Measurements from ENCODE around the gene AHR. TPM values are rescaled to one million over a fixed set of nuclear protein-coding genes. Genes with fewer than 3 reads are reported as not detected.
"Not testable (repeated sequence)": the region's sequence is repeated elsewhere in the genome, so short reads cannot be mapped to it uniquely, and the experiment has no call there.

AHR gene
- total RNA-seq, 1 donor from 2014 or later, result 20.9 TPM

DNA sequence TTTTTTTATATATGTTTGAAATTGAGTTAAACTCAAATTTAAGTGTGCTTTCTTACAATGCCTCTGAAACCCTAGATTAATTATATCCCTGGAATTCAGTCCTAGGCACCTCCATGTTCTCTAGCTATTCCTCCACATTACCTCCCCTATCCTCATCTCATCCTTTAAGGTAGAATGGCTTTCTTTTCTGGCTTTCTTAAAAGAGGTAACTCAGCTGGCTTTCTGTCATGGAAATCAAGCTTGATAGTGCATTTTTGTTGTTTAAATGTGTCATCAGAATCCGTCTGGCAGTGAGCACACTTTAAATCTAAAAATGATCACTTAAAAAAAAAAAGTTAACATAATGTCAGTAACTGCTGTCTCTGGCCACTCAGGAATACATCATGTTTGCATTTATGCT lies 42.2 kb downstream of the AHR start:
- no peak for DNase-seq

GRCh38 chr7:17342756-17343155 lies 44.3 kb downstream of the AHR start:
- no peak for DNase-seq

GRCh38 chr7:17347401-17347800 lies 48.9 kb downstream of the AHR start:
- DNase-seq, result no peak

- DNase-seq, result not testable (repeated sequence)
Measured at GRCh38 chr7:17348932-17349331, 50.5 kb downstream of the AHR start.

GRCh38 chr7:17350321-17350720 lies 51.9 kb downstream of the AHR start:
- not testable (repeated sequence) for DNase-seq

DNA sequence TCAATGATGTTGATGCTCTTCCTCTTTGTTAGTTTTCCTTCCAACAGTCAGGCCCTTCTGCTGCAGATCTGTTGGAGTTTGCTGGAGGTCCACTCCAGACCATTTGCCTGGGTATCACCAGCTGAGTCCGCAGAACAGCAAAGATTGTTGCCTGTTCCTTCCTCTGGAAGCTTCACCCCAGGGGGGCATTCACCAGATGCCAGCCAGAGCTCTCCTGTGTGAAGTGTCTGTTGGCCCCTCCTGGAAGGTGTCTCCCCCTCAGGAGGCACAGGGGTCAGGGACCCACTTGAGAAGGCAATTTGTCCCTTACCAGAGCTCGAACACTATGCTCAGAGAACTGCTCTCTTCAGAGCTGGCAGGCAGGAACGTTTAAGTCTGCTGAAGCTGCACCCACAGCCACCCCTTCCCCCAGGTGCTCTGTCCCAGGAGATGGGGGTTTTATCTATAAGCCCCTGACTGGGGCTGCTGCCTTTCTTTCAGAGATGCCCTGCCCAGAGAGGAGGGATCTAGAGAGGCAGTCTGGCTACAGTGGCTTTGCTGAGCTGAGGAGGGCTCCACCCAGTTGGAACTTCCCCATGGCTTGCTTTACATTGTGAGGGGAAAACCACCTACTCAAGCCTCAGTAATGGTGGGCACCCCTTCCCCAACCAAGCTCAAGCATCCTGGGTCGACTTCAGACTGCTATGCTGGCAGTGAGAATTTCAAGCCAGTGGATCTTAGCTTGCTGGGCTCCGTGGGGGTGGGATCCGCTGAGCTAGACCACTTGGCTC lies 55.4 kb downstream of the AHR start:
- not testable (repeated sequence) for DNase-seq

DNA sequence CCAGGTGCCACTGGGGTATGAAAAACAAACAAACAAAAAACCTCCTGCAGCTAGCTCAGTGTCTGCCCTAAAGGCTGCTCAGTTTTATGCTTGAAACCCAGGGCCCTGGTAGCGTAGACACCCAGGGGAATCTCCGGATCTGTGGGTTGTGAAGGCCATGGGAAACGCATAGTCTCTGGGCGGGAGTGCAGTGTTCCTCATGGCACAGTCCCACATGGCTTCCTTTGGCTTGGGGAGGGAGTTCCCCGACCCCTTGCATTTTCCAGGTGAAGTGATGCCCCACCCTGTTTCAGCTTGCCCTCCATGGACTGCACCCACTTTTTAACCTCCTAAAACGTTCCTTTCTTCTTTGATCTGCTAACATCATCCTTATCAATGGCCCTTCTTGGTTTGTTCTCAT lies 56.0 kb downstream of the AHR start:
- no peak for DNase-seq

DNA sequence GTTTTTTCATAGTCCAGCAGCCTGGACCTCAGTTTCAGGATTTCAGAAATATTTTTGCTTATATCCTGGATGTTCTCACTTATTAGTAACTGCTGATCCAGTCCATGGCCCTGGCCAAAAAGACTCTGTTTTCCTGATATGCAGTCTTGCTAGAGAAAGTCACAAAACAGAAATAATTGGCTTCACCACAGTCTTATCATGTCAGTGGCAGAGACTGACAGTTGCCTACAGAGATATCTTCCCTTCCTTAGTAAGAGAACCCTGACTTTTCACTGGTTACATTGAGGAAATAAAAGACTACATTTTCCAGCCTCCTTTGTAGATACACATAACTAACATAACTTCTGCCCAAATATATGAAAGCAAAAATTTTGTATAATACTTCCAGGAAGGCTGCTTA lies 56.6 kb downstream of the AHR start:
- no peak for DNase-seq

- no peak for DNase-seq
Measured at GRCh38 chr7:17357952-17358351, 59.5 kb downstream of the AHR start.

DNA sequence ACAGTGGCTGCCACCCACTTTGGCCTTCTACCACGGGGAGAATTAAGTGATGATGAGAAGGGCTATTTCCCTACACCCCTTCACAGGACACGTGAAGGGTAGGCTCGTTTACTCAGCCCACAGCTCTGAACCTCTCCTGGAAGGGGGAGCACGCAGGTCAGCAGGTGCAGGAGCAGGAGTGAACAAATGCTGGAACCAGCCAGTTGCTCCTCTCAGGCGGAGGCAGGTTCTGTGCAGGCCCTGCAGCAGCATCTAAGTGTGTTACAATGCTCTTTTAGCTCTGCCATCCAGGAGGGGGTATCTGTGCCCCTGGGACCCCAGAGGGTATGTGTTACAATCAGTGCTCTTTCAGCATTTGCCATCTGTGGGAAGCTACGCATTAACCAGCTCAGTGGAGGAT lies 61.2 kb downstream of the AHR start:
- DNase-seq, result no peak

- no peak for DNase-seq
Measured at GRCh38 chr7:17362439-17363105, 64.1 kb downstream of the AHR start.

GRCh38 chr7:17364671-17365070 lies 66.2 kb downstream of the AHR start:
- no peak for DNase-seq

GRCh38 chr7:17365775-17366174 lies 67.3 kb downstream of the AHR start:
- DNase-seq, result no peak

GRCh38 chr7:17367502-17367901 lies 69.0 kb downstream of the AHR start:
- no peak for DNase-seq

DNA sequence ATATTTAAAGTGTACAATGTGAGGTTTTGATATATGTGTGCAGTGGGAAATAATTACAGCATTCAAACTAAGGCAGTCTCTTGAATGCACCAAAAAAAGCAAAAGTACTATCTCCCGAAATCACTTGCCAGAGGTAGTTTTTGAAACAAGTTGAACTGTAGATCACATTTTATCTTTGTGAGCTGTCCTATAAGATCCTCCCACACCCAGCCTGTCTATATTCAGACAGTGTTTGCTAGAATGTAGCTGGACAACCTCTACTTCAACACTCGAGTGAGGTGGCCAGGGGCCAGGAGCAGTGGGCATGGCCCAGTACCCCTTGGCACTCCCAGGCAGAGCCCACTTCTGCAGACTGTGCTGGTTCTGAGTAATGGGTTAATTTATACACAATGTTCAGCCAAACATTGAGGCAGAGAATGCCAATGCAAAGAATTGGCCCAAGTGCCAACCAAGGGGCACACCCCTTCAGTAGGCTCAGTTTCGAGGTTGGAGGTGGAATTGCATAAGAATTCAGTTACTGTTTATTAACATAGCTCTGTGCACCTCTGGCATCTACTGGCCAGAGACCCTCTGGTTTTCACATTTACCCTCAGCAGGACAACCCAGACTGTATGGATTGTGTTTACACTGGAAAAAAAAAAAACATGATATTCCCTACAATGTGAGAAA lies 70.5 kb downstream of the AHR start:
- DNase-seq, result no peak

DNA sequence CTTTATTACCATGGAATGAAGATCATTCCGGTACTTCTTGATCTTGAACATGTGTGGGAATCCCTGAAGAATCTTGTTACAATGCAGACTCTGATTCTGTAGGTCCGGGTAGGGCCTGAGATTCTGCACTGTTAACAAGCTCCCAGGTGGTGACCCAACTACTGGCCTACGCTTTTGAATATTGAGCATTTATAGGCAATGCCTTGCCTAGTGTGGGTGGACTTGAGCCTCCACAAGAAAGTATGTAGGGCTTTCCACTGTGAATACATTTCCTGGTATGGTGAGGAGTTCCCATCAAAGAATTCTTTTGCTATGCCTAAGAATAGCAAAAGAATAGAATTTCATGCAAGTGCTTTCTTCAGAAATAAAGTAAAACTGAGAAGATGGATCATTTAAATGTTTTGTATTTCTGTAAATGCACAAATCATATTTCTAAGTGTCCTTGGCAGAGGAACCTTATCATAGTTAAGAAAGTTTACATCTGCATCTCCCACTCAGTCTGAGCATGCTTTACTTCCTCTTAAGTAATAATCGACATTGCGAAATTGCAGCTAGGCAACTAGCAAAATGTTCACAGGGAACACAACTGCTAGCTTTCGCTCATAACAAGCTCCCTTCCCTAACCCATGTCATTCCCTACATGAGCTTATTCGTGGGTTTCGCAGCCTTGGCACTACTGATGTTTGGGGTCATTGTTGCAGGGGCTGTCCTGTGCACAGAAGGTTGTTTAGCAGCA lies 71.4 kb downstream of the AHR start:
- no peak for DNase-seq

GRCh38 chr7:17370901-17371585 lies 72.6 kb downstream of the AHR start:
- DNase-seq, result no peak

- DNase-seq, result no peak
Measured at GRCh38 chr7:17371671-17372524, 73.4 kb downstream of the AHR start.

GRCh38 chr7:17374157-17374556 lies 75.7 kb downstream of the AHR start:
- no peak for DNase-seq

DNA sequence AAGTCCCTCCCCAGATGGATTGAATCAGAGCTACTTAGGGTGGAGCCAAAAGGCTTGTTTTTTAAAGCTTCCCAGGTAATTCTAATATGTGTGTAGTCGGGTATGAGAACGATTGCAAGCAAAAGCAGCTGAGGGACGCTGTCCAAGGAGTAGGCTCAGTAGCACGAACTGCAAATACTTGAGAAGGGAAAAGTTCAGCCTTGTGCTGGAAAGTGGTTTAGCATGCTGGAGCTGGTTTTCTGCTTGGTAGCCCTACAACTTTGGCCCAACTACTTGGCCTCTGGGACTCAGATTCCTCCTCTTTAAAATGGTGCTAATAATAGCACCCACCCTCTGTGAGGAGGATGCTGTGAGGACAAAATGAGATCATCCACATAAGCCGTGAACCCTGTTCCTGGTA lies 76.2 kb downstream of the AHR start:
- DNase-seq, result no peak

DNA sequence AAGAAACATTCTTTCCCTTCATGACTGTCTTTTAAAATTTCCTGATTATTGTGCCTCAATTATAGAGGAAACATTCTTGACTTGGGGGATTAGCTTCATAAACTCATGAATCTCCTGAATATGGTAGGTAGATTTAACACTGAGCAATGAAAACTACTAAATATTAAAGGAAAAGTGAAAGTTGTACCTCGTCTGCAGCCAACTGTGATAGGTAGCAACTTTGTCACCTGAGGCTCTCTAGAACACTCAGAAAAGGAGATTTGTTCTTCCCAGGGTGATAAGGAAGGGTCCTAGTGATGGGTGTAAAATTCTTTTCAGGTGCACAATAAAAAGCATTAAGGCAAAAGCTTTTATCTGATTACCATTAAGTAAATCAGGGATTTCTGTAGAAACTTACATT lies 78.1 kb downstream of the AHR start:
- no peak for DNase-seq
